Heart left ventricle (tissue), 16 donors: ENCODE results near the gene FLCN. TPM values are rescaled to one million over a fixed set of nuclear protein-coding genes. Genes with fewer than 3 reads are reported as not detected.

ENCODE experiments used
- ATAC-seq, 4 donors: fragments of 200-7000 bp; cut with Tn5 transposase; one replicate each; pipeline ENCODE4 v1.9.1; 2020 to 2022; ENCODE audit warnings: moderate library complexity in 4 of 4, mild to moderate bottlenecking in 3 of 4, moderate number of reproducible peaks in 1 of 4
- DNase-seq, 5 donors: peaks; one replicate each; pipeline ENCODE4 v3.0.0-alpha.2; 2020
- H3K27ac ChIP-seq, 12 donors: fragments of 200-600 bp; sonication (generic) in 4 of 12; one replicate each; pipeline versions ENCODE4 v1.5.0 to v1.8.0; 2016 to 2022; ENCODE audit warnings: mild to moderate bottlenecking in 2 of 12
- H3K27me3 ChIP-seq, 9 donors: fragments of 200-600 bp; sonication (generic) in 2 of 9; one replicate each; pipeline versions ENCODE4 v1.5.1 to v1.8.0; 2016 to 2022; ENCODE audit warnings: mild to moderate bottlenecking in 3 of 9
- H3K36me3 ChIP-seq, 9 donors: fragments of 200-600 bp; sonication (generic) in 2 of 9; one replicate each; pipeline versions ENCODE4 v1.5.0 to v1.8.0; 2018 to 2022; ENCODE audit warnings: mild to moderate bottlenecking in 2 of 9
- H3K4me1 ChIP-seq, 12 donors: fragments of 200-600 bp; sonication (generic) in 4 of 12; one replicate each; pipeline versions ENCODE4 v1.5.0 to v1.8.0; 2016 to 2022; ENCODE audit warnings: mild to moderate bottlenecking in 3 of 12
- H3K4me3 ChIP-seq, 12 donors: fragments of 200-600 bp; sonication (generic) in 4 of 12; one replicate each; pipeline versions ENCODE4 v1.5.0 to v1.8.0; 2017 to 2022; ENCODE audit warnings: mild to moderate bottlenecking in 9 of 12, moderate library complexity in 4 of 12
- H3K9me3 ChIP-seq, 12 donors: fragments of 200-600 bp; sonication (generic) in 4 of 12; one replicate each; pipeline versions ENCODE4 v1.5.0 to v1.8.0; 2016 to 2022; ENCODE audit warnings: mild to moderate bottlenecking in 1 of 12
- CTCF ChIP-seq, 12 donors: fragments of 200-600 bp; sonication (generic) in 4 of 12; IDR thresholded peaks; one replicate each; pipeline versions ENCODE4 v1.5.0 to v1.8.0; 2018 to 2022; ENCODE audit warnings: antibody characterized with exemption in 12 of 12, mild to moderate bottlenecking in 5 of 12
- POLR2A ChIP-seq, 2 donors: fragments of 450-650 bp; IDR thresholded peaks; one replicate each; pipeline ENCODE4 v1.6.1; 2017; ENCODE audit warnings: antibody characterized with exemption in 2 of 2, mild to moderate bottlenecking in 2 of 2, moderate library complexity in 2 of 2
- WGBS, 4 donors: extraction: QIAGEN DNeasy Blood & Tissue Kit in 2 of 4; methylation state at CpG; one replicate each; pipeline versions ENCODE4 v1.1.5 to v1.1.7; 2013 to 2018; 5-methylcytosine and 5-hydroxymethylcytosine counted together
- intact Hi-C, 10 donors: fragments of 100-400 bp; cut with DNase I; formaldehyde crosslinking; loops; one replicate each; pipeline versions ENCODE4 v1.11.1 to v1.14.2; 2022
- polyA plus RNA-seq, 2 donors: library from polyadenylated mRNA; stranded (reverse); fragments of 200-250 nt; gene quantifications; one replicate each; pipeline ENCODE4 v1.2.3, GENCODE V29; 2013
- total RNA-seq, 9 donors: library from RNA; depleted of rRNA in 2 of 9; stranded (reverse); fragments of >200 nt in 2 of 9; fragmentation: NEBNext Ultra II Directional in 3 of 9; extraction: Animal tissue kit (Norgen Biotek cat#: 25700) in 3 of 9; gene quantifications; one replicate each; pipeline versions ENCODE4 v1.1.0 to v1.2.4, GENCODE V29; 2016 to 2023
- donor health status: ischemic (EF 13 %, LVEDD 7.1; RV severe dilation, severe dysfunction).
- donor health status: healthy with polysubstance abuse.
- donor health status: DM: no; HTN: yes; CAD: no.
- donor health status: DM: no; HTN: no; CAD: no.
- donor health status: ischemic (EF 25% LVEDD 6.9; RV normal size, moderate dysfunction).
- donor health status: ischemic (EF 25% LVEDD 5.7; RV mildly dilated, moderate dysfunction).
- donor health status: healthy.
- donor health status: DM: yes; HTN: yes; CAD: no.
- donor health status: ischemic (EF 35%, LVEDD 5.7; RV mildly dilated, moderate dysfunction).
- donor health status: nonischemic (EF 11% LVEDD 7.7; RV severe dilation, severe dysfunction).
- donor health status: DM: yes; HTN: yes; CAD: no.
- donor health status: PGD.
- donor health status: ischemic (EF 29% LVEDD 5.4; RV normal size, mild dysfunction).
- donor health status: nonischemic (EF 23%, LVEDD 6.1; RV moderate dilation, normal function).

Gene FLCN
- total and polyA plus RNA-seq, 11 donors = 21.1 to 120 (median 32.6) TPM

GRCh38 chr17:17254036-17254435, 17.1 kb upstream of the FLCN start:
- Histone ChIP-seq H3K4me1 (no peaks in the 10 kb centered on the region), H3K9me3 (no peaks in the 10 kb centered on the region), H3K27ac (no peak overlapping the region), H3K27me3 (no peaks in the 10 kb centered on the region), H3K4me3 (no peak overlapping the region), H3K36me3 (peaks cover 0 to 100% (median 98%) of the 10 kb centered on the region in 9 donors)
- DNase-seq = no peak
- ATAC-seq = no peak
- intact Hi-C loops = no loop called here
- WGBS, 4 donors = 84 to 89% (median 86%) methylated on average over 3 of the region's 3 CpGs
- no peak for TF ChIP-seq CTCF (IDR thresholded peaks at IDR 0.05)
- TF ChIP-seq POLR2A (IDR thresholded peaks at IDR 0.05) = no peak

GRCh38 chr17:17253406-17253805, 16.4 kb upstream of the FLCN start:
- H3K36me3 ChIP-seq = peaks cover 0 to 100% (median 98%) of the 10 kb centered on the region in 9 donors
- no peak for TF ChIP-seq POLR2A (IDR thresholded peaks at IDR 0.05)
- no peak for TF ChIP-seq CTCF (IDR thresholded peaks at IDR 0.05)
- ATAC-seq (no peak), DNase-seq (no peak)
- no peaks in the 10 kb centered on the region for H3K9me3 ChIP-seq
- H3K27me3 ChIP-seq = no peaks in the 10 kb centered on the region
- H3K4me1 ChIP-seq = no peaks in the 10 kb centered on the region
- intact Hi-C loops = no loop called here
- H3K4me3 ChIP-seq = no peak overlapping the region
- WGBS, 4 donors = 86 to 91% (median 90%) methylated on average over 3 of the region's 3 CpGs
- no peak overlapping the region for H3K27ac ChIP-seq

- Histone ChIP-seq H3K4me3 (no peak overlapping the region), H3K9me3 (no peaks in the 10 kb centered on the region), H3K27ac (no peak overlapping the region), H3K4me1 (no peaks in the 10 kb centered on the region), H3K36me3 (peaks cover 0 to 100% (median 98%) of the 10 kb centered on the region in 9 donors), H3K27me3 (no peaks in the 10 kb centered on the region)
- WGBS, 4 donors = 58 to 67% (median 62%) methylated on average over 9 of the region's 9 CpGs
- intact Hi-C loops = no loop called here
- TF ChIP-seq CTCF (IDR thresholded peaks at IDR 0.05) (no peak), POLR2A (IDR thresholded peaks at IDR 0.05) (no peak)
- peak in 1 of 4 donors; percentile 33 for ATAC-seq
- DNase-seq = no peak
These were observed 15.2 kb upstream of the FLCN start for GRCh38 chr17:17252149-17252661.

DNA sequence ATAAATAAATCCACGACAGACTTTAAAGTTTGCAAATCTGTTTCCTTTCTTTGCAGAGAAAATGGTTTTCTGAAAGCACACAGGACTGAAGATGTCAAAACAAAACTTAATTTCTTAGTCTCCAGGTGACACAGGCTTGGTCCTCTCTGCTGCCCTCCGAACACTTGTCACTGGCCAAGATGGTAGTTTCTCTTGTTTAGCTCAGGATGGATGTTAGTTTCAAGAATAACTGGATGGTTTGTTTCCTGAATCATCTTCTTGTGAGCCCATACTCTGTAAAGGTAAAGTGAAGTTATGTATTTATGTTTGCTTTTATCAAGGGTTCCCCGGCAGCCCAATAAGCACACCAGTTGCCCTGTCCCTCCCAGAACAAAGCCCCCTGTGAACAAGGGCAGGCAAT, 9.9 kb upstream of the FLCN start:
- peaks cover 0 to 69% (median 65%) of the 10 kb centered on the region in 9 donors for H3K36me3 ChIP-seq
- H3K4me1 ChIP-seq = no peaks in the 10 kb centered on the region
- DNase-seq (no peak), ATAC-seq (no peak)
- H3K27me3 ChIP-seq = no peaks in the 10 kb centered on the region
- 83 to 91% (median 90%) methylated on average over 3 of the region's 3 CpGs for WGBS, 4 donors
- TF ChIP-seq CTCF (IDR thresholded peaks at IDR 0.05) = no peak
- intact Hi-C loops = no loop called here
- no peak overlapping the region for H3K4me3 ChIP-seq
- no peak overlapping the region for H3K27ac ChIP-seq
- no peaks in the 10 kb centered on the region for H3K9me3 ChIP-seq
